Head of caudate nucleus (tissue), 42 donors: ENCODE data around the gene ARL5B.
A peak's percentile ranks its signal among the peaks of the same experiment; 100 is the strongest.
"Not testable (repeated sequence)": the region's sequence is repeated elsewhere in the genome, so short reads cannot be mapped to it uniquely, and the experiment has no call there.

ENCODE experiments used
- DNase-seq, 42 donors: peaks; one replicate each; pipeline versions ENCODE4 v3.0.0 to v3.0.0-alpha.2; 2020 to 2021; ENCODE audit warnings: mixed read lengths in 7 of 42
- intact Hi-C: fragments of 100-400 bp; cut with DNase I; formaldehyde crosslinking; loops from one replicate; pipeline ENCODE4 v1.15.0; 2022

ARL5B gene

GRCh38 chr10:18659125-18659818 lies at the start of gene ARL5B:
ARL5B (plus strand) TSS chr10:18659431; CDS start chr10:18659638, 207 bp downstream.
- intact Hi-C loops = no loop called here

GRCh38 chr10:18610517-18610916 lies 48.7 kb upstream of the ARL5B start:
- DNase-seq = no peak
- intact Hi-C loops = no loop called here

More at GRCh38 chr10:18659125-18659818, at the start of gene ARL5B:
- DNase-seq = peak; percentile 94 to 99 (median 97)

GRCh38 chr10:18611168-18611567 lies 48.1 kb upstream of the ARL5B start:
- intact Hi-C loops = no loop called here
- DNase-seq = no peak

GRCh38 chr10:18615618-18616017 lies 43.6 kb upstream of the ARL5B start:
- intact Hi-C loops = no loop called here
- no peak for DNase-seq

GRCh38 chr10:18616337-18616736 lies 42.9 kb upstream of the ARL5B start:
- DNase-seq = no peak
- intact Hi-C loops = no loop called here

GRCh38 chr10:18619016-18619415 lies 40.2 kb upstream of the ARL5B start:
- DNase-seq = peak in 2 of 42 donors; percentile 12 to 15
- intact Hi-C loops = no loop called here

GRCh38 chr10:18620856-18621255 lies 38.4 kb upstream of the ARL5B start:
- intact Hi-C loops = no loop called here
- no peak for DNase-seq

GRCh38 chr10:18623671-18624070 lies 35.6 kb upstream of the ARL5B start:
- DNase-seq, intact Hi-C loops: not testable (repeated sequence)

- intact Hi-C loops = no loop called here
Measured at GRCh38 chr10:18625886-18626285, 33.3 kb upstream of the ARL5B start.

GRCh38 chr10:18627452-18628018 lies 31.7 kb upstream of the ARL5B start:
- intact Hi-C loops = not testable (repeated sequence)
- DNase-seq = peak in 41 of 42 donors; percentile 17 to 78 (median 57)

More at GRCh38 chr10:18625886-18626285, 33.3 kb upstream of the ARL5B start:
- no peak for DNase-seq

GRCh38 chr10:18632500-18632899 lies 26.7 kb upstream of the ARL5B start:
- intact Hi-C loops, DNase-seq: not testable (repeated sequence)

GRCh38 chr10:18635995-18636394 lies 23.2 kb upstream of the ARL5B start:
- intact Hi-C loops = no loop called here
- DNase-seq = no peak

- intact Hi-C loops, DNase-seq: not testable (repeated sequence)
Measured at GRCh38 chr10:18637400-18637799, 21.8 kb upstream of the ARL5B start.

- intact Hi-C loops, DNase-seq: not testable (repeated sequence)
Measured at GRCh38 chr10:18639719-18640118, 19.5 kb upstream of the ARL5B start.

GRCh38 chr10:18647151-18647550 lies 12.1 kb upstream of the ARL5B start:
- DNase-seq = no peak
- intact Hi-C loops = no loop called here

GRCh38 chr10:18647945-18648344 lies 11.3 kb upstream of the ARL5B start:
- DNase-seq = no peak
- intact Hi-C loops = no loop called here

GRCh38 chr10:18649364-18649959 lies 9.8 kb upstream of the ARL5B start:
- no peak for DNase-seq
- intact Hi-C loops = no loop called here

GRCh38 chr10:18650404-18650997 lies 8.7 kb upstream of the ARL5B start:
- DNase-seq = no peak
- intact Hi-C loops = no loop called here

- peak; percentile 85 to 96 (median 92) for DNase-seq
- intact Hi-C loops = no loop called here
Measured at GRCh38 chr10:18651324-18652007, 7.8 kb upstream of the ARL5B start, which contains the start of gene NSUN6. NSUN6 (minus strand) TSS chr10:18651587; CDS start chr10:18651203, 384 bp downstream.
